ENCODE results near the gene JARID2.

DNA sequence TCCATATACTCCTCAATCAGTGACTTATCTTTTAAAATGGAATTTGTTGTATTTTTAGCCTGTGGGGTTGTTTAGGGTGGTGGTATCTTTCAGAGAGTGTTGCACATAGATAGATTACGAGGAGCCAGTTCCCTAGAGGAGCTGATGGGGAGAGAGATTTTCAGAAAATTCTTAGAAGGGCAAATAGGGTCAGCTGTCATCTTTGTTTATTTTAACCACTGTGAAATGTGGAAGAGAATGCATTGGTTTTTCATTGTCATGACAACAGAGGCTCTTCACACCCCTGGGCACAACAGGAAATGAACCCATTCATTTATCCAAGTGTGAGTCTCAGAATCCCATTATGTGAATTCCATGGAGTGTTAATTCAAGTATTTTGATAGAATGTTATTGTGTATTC is 188.4 kb downstream of the JARID2 start:
- TF ChIP-seq CTCF (IDR thresholded peaks at IDR 0.05) (no peak), POLR2AphosphoS5 (IDR thresholded peaks at IDR 0.05; ENCODE audit: insufficient read depth in 1 of 2, low read depth in 1 of 2) (no peak)
